ENCODE results near the gene OR1N1. TPM values are rescaled to one million over a fixed set of nuclear protein-coding genes. Genes with fewer than 3 reads are reported as not detected.

The OR1N1 gene
- polyA plus RNA-seq, 1 donor (not counting 4 experiments of a cell fraction or from before 2014, with no cell fraction given) = not detected

- no peaks in the 10 kb centered on the region for H3K9me1 ChIP-seq (ENCODE audit: control insufficient read depth, extremely low read depth, insufficient read depth, low read length)
- no peaks in the 10 kb centered on the region for H3K27me3 ChIP-seq (ENCODE audit: control insufficient read depth, extremely low read depth, insufficient read depth, low read length)
- H3K4me1 ChIP-seq (ENCODE audit: control insufficient read depth, extremely low read depth, insufficient read depth, low read length) = no peaks in the 10 kb centered on the region
- no peaks in the 10 kb centered on the region for H4K20me1 ChIP-seq (ENCODE audit: control insufficient read depth, extremely low read depth, insufficient read depth, low read length)
- H3K36me3 ChIP-seq (ENCODE audit: control insufficient read depth in 2 of 2, extremely low read depth in 1 of 2, insufficient read depth in 2 of 2, low read length in 2 of 2) = no peaks in the 10 kb centered on the region
- TF ChIP-seq EZH2 (IDR thresholded peaks at IDR 0.05; ENCODE audit: low read length) = no peak
- no peak for TF ChIP-seq CTCF (optimal IDR thresholded peaks at IDR 0.05 in 1 of 3, IDR thresholded peaks at IDR 0.05 in 1 of 3, conservative IDR thresholded peaks at IDR 0.05 in 1 of 3; ENCODE audit: extremely low read depth in 1 of 3, insufficient read depth in 2 of 3, low read length in 3 of 3)
- DNase-seq (ENCODE audit: low read depth, low spot score) (no peak), FAIRE-seq (no peak)
- H3K9ac ChIP-seq (ENCODE audit: control insufficient read depth, extremely low read depth, insufficient read depth, low read length) = no peak overlapping the region
- no peak overlapping the region for H3K27ac ChIP-seq (ENCODE audit: control insufficient read depth, insufficient read depth, low read length)
- no peaks in the 10 kb centered on the region for H3K9me3 ChIP-seq (ENCODE audit: control insufficient read depth, low read depth, low read length)
- H2AFZ ChIP-seq (ENCODE audit: control insufficient read depth, low read length) = no peak overlapping the region
- dilution Hi-C loops (cut with MboI; ENCODE audit: extremely low pct_ligation_motif_present, low sequenced_read_pairs) = no loop called here
- no peak overlapping the region for H3K4me2 ChIP-seq (ENCODE audit: control insufficient read depth, extremely low read depth, insufficient read depth, low read depth, low read length)
- H3K4me3 ChIP-seq (ENCODE audit: control insufficient read depth in 2 of 3, extremely low read depth in 1 of 3, insufficient read depth in 2 of 3, low read depth in 1 of 3, low read length in 3 of 3) = no peak overlapping the region
- no peaks in the 10 kb centered on the region for H3K79me2 ChIP-seq (ENCODE audit: control insufficient read depth, insufficient read depth, low read length)
Measured at GRCh38 chr9:122567901-122568300, 40.8 kb upstream of the OR1N1 start.

- FAIRE-seq = no peak
- H3K27ac ChIP-seq (ENCODE audit: control insufficient read depth, insufficient read depth, low read length) = no peak overlapping the region
- H3K79me2 ChIP-seq (ENCODE audit: control insufficient read depth, insufficient read depth, low read length) = no peaks in the 10 kb centered on the region
- TF ChIP-seq CTCF (optimal IDR thresholded peaks at IDR 0.05 in 1 of 3, IDR thresholded peaks at IDR 0.05 in 1 of 3, conservative IDR thresholded peaks at IDR 0.05 in 1 of 3; ENCODE audit: extremely low read depth in 1 of 3, insufficient read depth in 2 of 3, low read length in 3 of 3) = no peak
- no peaks in the 10 kb centered on the region for H3K36me3 ChIP-seq (ENCODE audit: control insufficient read depth in 2 of 2, extremely low read depth in 1 of 2, insufficient read depth in 2 of 2, low read length in 2 of 2)
- H3K27me3 ChIP-seq (ENCODE audit: control insufficient read depth, extremely low read depth, insufficient read depth, low read length) = no peaks in the 10 kb centered on the region
- no peak for DNase-seq (ENCODE audit: low read depth, low spot score)
- dilution Hi-C loops (cut with MboI; ENCODE audit: extremely low pct_ligation_motif_present, low sequenced_read_pairs) = no loop called here
- no peak overlapping the region for H3K4me3 ChIP-seq (ENCODE audit: control insufficient read depth in 2 of 3, extremely low read depth in 1 of 3, insufficient read depth in 2 of 3, low read depth in 1 of 3, low read length in 3 of 3)
- no peak overlapping the region for H3K4me2 ChIP-seq (ENCODE audit: control insufficient read depth, extremely low read depth, insufficient read depth, low read depth, low read length)
- no peaks in the 10 kb centered on the region for H3K4me1 ChIP-seq (ENCODE audit: control insufficient read depth, extremely low read depth, insufficient read depth, low read length)
- no peaks in the 10 kb centered on the region for H4K20me1 ChIP-seq (ENCODE audit: control insufficient read depth, extremely low read depth, insufficient read depth, low read length)
- no peak overlapping the region for H3K9ac ChIP-seq (ENCODE audit: control insufficient read depth, extremely low read depth, insufficient read depth, low read length)
- no peak overlapping the region for H2AFZ ChIP-seq (ENCODE audit: control insufficient read depth, low read length)
- H3K9me3 ChIP-seq (ENCODE audit: control insufficient read depth, low read depth, low read length) = no peaks in the 10 kb centered on the region
- H3K9me1 ChIP-seq (ENCODE audit: control insufficient read depth, extremely low read depth, insufficient read depth, low read length) = no peaks in the 10 kb centered on the region
Measured at GRCh38 chr9:122562134-122562760, 35.2 kb upstream of the OR1N1 start.
